ENCODE data around the gene ABCC8.

GRCh38 chr11:17522655-17523054 is 46.0 kb upstream of the ABCC8 start:
- TF ChIP-seq, protein P1, sequence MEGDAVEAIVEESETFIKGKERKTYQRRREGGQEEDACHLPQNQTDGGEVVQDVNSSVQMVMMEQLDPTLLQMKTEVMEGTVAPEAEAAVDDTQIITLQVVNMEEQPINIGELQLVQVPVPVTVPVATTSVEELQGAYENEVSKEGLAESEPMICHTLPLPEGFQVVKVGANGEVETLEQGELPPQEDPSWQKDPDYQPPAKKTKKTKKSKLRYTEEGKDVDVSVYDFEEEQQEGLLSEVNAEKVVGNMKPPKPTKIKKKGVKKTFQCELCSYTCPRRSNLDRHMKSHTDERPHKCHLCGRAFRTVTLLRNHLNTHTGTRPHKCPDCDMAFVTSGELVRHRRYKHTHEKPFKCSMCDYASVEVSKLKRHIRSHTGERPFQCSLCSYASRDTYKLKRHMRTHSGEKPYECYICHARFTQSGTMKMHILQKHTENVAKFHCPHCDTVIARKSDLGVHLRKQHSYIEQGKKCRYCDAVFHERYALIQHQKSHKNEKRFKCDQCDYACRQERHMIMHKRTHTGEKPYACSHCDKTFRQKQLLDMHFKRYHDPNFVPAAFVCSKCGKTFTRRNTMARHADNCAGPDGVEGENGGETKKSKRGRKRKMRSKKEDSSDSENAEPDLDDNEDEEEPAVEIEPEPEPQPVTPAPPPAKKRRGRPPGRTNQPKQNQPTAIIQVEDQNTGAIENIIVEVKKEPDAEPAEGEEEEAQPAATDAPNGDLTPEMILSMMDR (IDR thresholded peaks at IDR 0.05): no peak
- no peak for TF ChIP-seq POLR2A (IDR thresholded peaks at IDR 0.05)

All from right lobe of liver (tissue), 4 donors.